ENCODE measurements around the gene FBXO10.
"Not testable (repeated sequence)": the region's sequence is repeated elsewhere in the genome, so short reads cannot be mapped to it uniquely, and the experiment has no call there.

FBXO10 gene

GRCh38 chr9:37611014-37611413 is 34.8 kb upstream of the FBXO10 start:
- DNase-seq (ENCODE audit: low read depth): no peak
- no peak overlapping the region for H3K4me3 ChIP-seq (ENCODE audit: low read length)
- TF ChIP-seq CTCF (IDR thresholded peaks at IDR 0.05; ENCODE audit: insufficient read depth, low read depth, low read length, missing control alignments): no peak

GRCh38 chr9:37609735-37610397 is 33.7 kb upstream of the FBXO10 start:
- no peak for TF ChIP-seq CTCF (IDR thresholded peaks at IDR 0.05; ENCODE audit: insufficient read depth, low read depth, low read length, missing control alignments)
- no peak for DNase-seq (ENCODE audit: low read depth)
- no peak overlapping the region for H3K4me3 ChIP-seq (ENCODE audit: low read length)

GRCh38 chr9:37608250-37608649 is 32.1 kb upstream of the FBXO10 start:
- no peak for DNase-seq (ENCODE audit: low read depth)
- no peak overlapping the region for H3K4me3 ChIP-seq (ENCODE audit: low read length)
- TF ChIP-seq CTCF (IDR thresholded peaks at IDR 0.05; ENCODE audit: insufficient read depth, low read depth, low read length, missing control alignments): no peak

- H3K4me3 ChIP-seq (ENCODE audit: low read length): no peak overlapping the region
- no peak for TF ChIP-seq CTCF (IDR thresholded peaks at IDR 0.05; ENCODE audit: insufficient read depth, low read depth, low read length, missing control alignments)
- no peak for DNase-seq (ENCODE audit: low read depth)
Observed at GRCh38 chr9:37604296-37604695, 28.1 kb upstream of the FBXO10 start.

GRCh38 chr9:37602817-37603216 is 26.6 kb upstream of the FBXO10 start:
- peak; percentile 90 for DNase-seq (ENCODE audit: low read depth)
- TF ChIP-seq CTCF (IDR thresholded peaks at IDR 0.05; ENCODE audit: insufficient read depth, low read depth, low read length, missing control alignments): no peak

GRCh38 chr9:37602061-37602460 is 25.9 kb upstream of the FBXO10 start:
- not testable (repeated sequence) for DNase-seq (ENCODE audit: low read depth); H3K4me3 ChIP-seq (ENCODE audit: low read length)

More at GRCh38 chr9:37602817-37603216, 26.6 kb upstream of the FBXO10 start:
- no peak overlapping the region for H3K4me3 ChIP-seq (ENCODE audit: low read length)

GRCh38 chr9:37596504-37596903 is 20.3 kb upstream of the FBXO10 start:
- peak; percentile 48 for DNase-seq (ENCODE audit: low read depth)
- TF ChIP-seq CTCF (IDR thresholded peaks at IDR 0.05; ENCODE audit: insufficient read depth, low read depth, low read length, missing control alignments): no peak

More at GRCh38 chr9:37596504-37596903, 20.3 kb upstream of the FBXO10 start:
- no peak overlapping the region for H3K4me3 ChIP-seq (ENCODE audit: low read length)
